ENCODE measurements around the gene JAKMIP2.

DNA sequence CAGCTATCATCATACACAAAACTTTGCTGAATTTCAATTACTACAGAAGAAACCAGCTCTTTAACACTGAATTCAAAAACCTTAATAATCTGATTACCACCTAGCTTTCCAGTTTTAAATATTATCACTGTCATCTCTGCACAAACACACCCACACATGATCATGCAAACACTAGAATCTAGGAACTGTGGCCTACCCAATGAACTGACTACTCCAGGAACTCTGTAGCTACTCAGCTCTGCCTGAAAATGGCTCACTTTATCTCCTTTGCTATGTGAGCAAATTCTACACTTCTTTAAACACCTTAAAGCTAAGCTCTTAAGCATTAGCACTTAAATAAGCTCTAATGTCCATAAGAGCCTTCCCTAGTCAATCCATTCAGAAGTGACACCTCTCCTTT, 149.4 kb downstream of the JAKMIP2 start:
- TF ChIP-seq, protein P1, sequence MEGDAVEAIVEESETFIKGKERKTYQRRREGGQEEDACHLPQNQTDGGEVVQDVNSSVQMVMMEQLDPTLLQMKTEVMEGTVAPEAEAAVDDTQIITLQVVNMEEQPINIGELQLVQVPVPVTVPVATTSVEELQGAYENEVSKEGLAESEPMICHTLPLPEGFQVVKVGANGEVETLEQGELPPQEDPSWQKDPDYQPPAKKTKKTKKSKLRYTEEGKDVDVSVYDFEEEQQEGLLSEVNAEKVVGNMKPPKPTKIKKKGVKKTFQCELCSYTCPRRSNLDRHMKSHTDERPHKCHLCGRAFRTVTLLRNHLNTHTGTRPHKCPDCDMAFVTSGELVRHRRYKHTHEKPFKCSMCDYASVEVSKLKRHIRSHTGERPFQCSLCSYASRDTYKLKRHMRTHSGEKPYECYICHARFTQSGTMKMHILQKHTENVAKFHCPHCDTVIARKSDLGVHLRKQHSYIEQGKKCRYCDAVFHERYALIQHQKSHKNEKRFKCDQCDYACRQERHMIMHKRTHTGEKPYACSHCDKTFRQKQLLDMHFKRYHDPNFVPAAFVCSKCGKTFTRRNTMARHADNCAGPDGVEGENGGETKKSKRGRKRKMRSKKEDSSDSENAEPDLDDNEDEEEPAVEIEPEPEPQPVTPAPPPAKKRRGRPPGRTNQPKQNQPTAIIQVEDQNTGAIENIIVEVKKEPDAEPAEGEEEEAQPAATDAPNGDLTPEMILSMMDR (IDR thresholded peaks at IDR 0.05): no peak
- no peak for TF ChIP-seq POLR2A (IDR thresholded peaks at IDR 0.05; ENCODE audit: low read depth)
